ENCODE measurements around the gene GSN.

- TF ChIP-seq CTCF (IDR thresholded peaks at IDR 0.05) = no peak
- TF ChIP-seq, protein P1, sequence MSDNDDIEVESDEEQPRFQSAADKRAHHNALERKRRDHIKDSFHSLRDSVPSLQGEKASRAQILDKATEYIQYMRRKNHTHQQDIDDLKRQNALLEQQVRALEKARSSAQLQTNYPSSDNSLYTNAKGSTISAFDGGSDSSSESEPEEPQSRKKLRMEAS (IDR thresholded peaks at IDR 0.05) = no peak
- no peak for TF ChIP-seq HDAC2 (IDR thresholded peaks at IDR 0.05)
- TF ChIP-seq POLR2A (IDR thresholded peaks at IDR 0.05; ENCODE audit: low read length) = no peak
- no peak for TF ChIP-seq EP300 (IDR thresholded peaks at IDR 0.05)
- TF ChIP-seq RAD21 (conservative IDR thresholded peaks at IDR 0.05 in 1 of 2, IDR thresholded peaks at IDR 0.05 in 1 of 2) = no peak
Measured at GRCh38 chr9:121274851-121275250, 6.9 kb downstream of the GSN start.

Data from A549 (cell line).